ENCODE measurements around the gene TDRD7. TPM values are rescaled to one million over a fixed set of nuclear protein-coding genes. Genes with fewer than 3 reads are reported as not detected.
A peak's percentile ranks its signal among the peaks of the same experiment; 100 is the strongest.

The TDRD7 gene
- total RNA-seq, 1 donor from 2014 or later = 8.1 TPM

DNA sequence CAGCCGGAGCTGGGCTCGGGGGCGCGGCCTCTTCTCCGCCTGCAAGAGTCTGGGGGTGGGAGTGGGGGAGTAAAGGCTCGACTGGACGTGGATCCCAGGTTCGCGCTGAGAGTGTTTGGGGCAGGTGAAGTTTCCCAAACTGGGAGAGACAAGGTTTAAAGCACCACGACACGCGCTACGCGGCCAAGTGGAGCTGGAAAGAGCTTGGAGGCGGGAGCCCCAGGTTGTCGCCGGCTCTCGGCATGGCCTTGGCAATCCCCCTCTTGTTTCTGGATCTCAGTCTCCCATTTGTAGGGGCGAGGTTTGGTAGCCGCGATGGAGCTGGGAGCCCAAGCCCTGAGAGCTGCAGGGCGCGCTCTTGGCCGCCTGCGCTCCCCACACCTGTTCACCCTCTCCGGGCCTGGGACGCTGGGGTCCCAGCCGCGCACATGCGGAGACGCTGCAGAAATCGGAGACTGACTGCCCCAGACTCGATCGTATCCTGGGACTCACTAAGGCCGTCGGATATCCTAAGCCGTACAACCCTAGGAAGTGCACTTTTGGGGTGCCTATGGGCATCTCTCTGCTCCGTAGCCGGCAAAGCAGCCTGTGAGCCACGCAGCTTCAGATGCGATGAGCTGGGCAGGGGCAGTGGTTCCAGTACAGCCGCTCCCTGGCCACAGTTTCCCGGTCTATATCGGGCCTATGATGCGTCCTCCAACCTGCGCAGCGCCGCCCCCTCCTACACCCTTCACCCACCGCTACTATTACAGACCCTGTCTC is 90.5 kb downstream of the TDRD7 start:
- peaks cover 50% of the 10 kb centered on the region for H3K27me3 Mint-ChIP-seq (ENCODE audit: insufficient read depth, low read depth)
- H3K36me3 ChIP-seq = no peaks in the 10 kb centered on the region
- peaks cover 88% of the 10 kb centered on the region for H3K27me3 ChIP-seq
- no peak overlapping the region for H3K27ac ChIP-seq
- H3K79me2 ChIP-seq (ENCODE audit: low read depth) = no peaks in the 10 kb centered on the region
- peaks cover 14% of the 10 kb centered on the region for H3K4me1 ChIP-seq
- peaks cover 24% of the 10 kb centered on the region for H3F3A ChIP-seq (ENCODE audit: low read depth)
- peaks cover 14% of the 10 kb centered on the region for H3K9me3 Mint-ChIP-seq
- H3K4me2 ChIP-seq = peak overlapping the region; percentile 92
- peaks cover 11% of the 10 kb centered on the region for H3K4me1 Mint-ChIP-seq
- H3K27ac Mint-ChIP-seq = no peak overlapping the region
- peak overlapping the region; percentile 81 for H3K4me3 ChIP-seq
- TF ChIP-seq EZH2phosphoT487 (IDR thresholded peaks at IDR 0.05) (peak; percentile 84), EZH2 (IDR thresholded peaks at IDR 0.05) (peak; percentile 92)
- TF ChIP-seq, protein P1, sequence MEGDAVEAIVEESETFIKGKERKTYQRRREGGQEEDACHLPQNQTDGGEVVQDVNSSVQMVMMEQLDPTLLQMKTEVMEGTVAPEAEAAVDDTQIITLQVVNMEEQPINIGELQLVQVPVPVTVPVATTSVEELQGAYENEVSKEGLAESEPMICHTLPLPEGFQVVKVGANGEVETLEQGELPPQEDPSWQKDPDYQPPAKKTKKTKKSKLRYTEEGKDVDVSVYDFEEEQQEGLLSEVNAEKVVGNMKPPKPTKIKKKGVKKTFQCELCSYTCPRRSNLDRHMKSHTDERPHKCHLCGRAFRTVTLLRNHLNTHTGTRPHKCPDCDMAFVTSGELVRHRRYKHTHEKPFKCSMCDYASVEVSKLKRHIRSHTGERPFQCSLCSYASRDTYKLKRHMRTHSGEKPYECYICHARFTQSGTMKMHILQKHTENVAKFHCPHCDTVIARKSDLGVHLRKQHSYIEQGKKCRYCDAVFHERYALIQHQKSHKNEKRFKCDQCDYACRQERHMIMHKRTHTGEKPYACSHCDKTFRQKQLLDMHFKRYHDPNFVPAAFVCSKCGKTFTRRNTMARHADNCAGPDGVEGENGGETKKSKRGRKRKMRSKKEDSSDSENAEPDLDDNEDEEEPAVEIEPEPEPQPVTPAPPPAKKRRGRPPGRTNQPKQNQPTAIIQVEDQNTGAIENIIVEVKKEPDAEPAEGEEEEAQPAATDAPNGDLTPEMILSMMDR (IDR thresholded peaks at IDR 0.05) = no peak
- no peaks in the 10 kb centered on the region for H3K9me3 ChIP-seq (ENCODE audit: low read depth)
- no peaks in the 10 kb centered on the region for H3K36me3 Mint-ChIP-seq
- H3K9ac ChIP-seq = no peak overlapping the region
- peak; percentile 48 for DNase-seq (ENCODE audit: low spot score)
- H4K20me1 ChIP-seq (ENCODE audit: low read depth) = peaks cover 6% of the 10 kb centered on the region
- H3K4me3 Mint-ChIP-seq = peak overlapping the region; percentile 83
- H2AFZ ChIP-seq (replicated peaks) = peak overlapping the region; percentile 92

DNA sequence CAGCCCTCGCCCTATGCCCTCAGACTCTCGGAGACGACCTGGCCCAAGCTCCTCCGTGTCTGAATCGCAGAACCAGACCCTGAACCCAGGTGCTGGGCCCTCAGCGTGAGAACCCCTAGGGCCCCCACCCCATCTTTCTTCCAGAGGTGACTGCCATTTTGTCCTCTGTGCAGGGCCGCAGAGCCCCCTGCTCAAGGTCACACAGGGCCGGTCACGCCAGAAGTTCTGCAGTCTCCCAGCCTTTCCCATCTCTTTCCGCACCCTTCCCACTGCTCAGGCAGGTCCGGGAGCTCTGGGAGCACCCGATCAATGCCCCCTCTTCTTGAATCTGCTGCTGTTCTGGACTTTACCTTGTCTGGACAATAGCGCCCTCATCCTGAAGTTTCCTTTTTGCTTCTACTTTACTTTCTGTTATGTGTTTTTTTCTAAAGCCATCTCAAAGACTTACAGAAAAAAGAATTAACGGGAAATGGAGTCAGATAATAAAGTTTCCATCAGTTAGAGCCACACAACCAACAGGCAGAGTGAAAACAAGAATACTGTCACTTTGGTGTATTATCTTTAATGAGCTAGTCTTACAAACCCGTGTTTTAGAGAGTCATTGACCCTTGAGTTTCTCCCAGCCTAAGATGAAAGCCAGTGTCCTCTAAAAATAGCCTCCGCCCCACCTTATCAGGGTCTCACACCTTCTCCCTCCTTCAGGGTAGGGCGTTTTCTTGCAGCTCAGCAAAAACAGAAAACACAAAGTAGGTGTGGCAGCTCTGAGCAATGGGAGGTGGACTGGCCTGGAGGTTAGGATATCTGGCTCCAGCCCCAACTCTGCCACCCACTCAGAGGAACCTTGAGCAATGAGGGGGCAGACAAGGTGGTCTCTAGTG is 91.3 kb downstream of the TDRD7 start:
- Mint-ChIP-seq H3K9me3 (peaks cover 14% of the 10 kb centered on the region), H3K4me1 (peaks cover 11% of the 10 kb centered on the region), H3K27ac (no peak overlapping the region), H3K27me3 (ENCODE audit: insufficient read depth, low read depth) (peaks cover 50% of the 10 kb centered on the region), H3K36me3 (no peaks in the 10 kb centered on the region), H3K4me3 (peak overlapping the region; percentile 76)
- Histone ChIP-seq H3K36me3 (no peaks in the 10 kb centered on the region), H3K27ac (no peak overlapping the region), H3K9ac (no peak overlapping the region), H3K4me2 (peak overlapping the region; percentile 92), H3F3A (ENCODE audit: low read depth) (peaks cover 24% of the 10 kb centered on the region), H2AFZ (replicated peaks) (peak overlapping the region; percentile 92), H4K20me1 (ENCODE audit: low read depth) (peaks cover 6% of the 10 kb centered on the region), H3K4me1 (peaks cover 14% of the 10 kb centered on the region), H3K27me3 (peaks cover 91% of the 10 kb centered on the region), H3K9me3 (ENCODE audit: low read depth) (no peaks in the 10 kb centered on the region), H3K79me2 (ENCODE audit: low read depth) (no peaks in the 10 kb centered on the region), H3K4me3 (peak overlapping the region; percentile 81)
- no peak for DNase-seq (ENCODE audit: low spot score)
- TF ChIP-seq EZH2phosphoT487 (IDR thresholded peaks at IDR 0.05) = no peak
- TF ChIP-seq, protein P1 (IDR thresholded peaks at IDR 0.05) = peak; percentile 21

DNA sequence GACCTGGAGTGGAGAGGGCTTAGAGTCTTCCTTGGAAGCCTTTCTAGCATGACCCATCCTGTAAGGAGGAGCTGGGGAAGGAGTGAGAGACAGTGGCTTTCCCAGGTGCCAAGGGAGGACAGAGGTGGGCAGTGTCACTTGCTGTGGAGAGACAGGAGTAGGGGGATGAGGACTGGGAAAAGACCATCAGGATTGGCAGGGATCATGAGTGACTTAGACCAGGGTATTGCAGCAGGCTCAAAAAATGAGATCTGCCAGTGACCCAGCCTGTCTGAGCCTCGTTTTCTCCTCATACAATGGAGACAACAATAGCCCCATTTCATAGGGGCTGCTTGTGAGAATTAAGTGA is 91.9 kb downstream of the TDRD7 start:
- peaks cover 89% of the 10 kb centered on the region for H3K27me3 ChIP-seq

More for the DNA sequence above, 91.9 kb downstream of the TDRD7 start:
- no peak for DNase-seq (ENCODE audit: low spot score)
- peaks cover 14% of the 10 kb centered on the region for H3K9me3 Mint-ChIP-seq
- no peak overlapping the region for H2AFZ ChIP-seq (replicated peaks)
- H3K4me1 ChIP-seq = peaks cover 14% of the 10 kb centered on the region
- H3F3A ChIP-seq (ENCODE audit: low read depth) = peaks cover 24% of the 10 kb centered on the region
- H3K27me3 Mint-ChIP-seq (ENCODE audit: insufficient read depth, low read depth) = peaks cover 45% of the 10 kb centered on the region
- H3K4me2 ChIP-seq = no peak overlapping the region
- no peaks in the 10 kb centered on the region for H3K79me2 ChIP-seq (ENCODE audit: low read depth)
- no peak overlapping the region for H3K4me3 ChIP-seq
- no peaks in the 10 kb centered on the region for H3K9me3 ChIP-seq (ENCODE audit: low read depth)
- H4K20me1 ChIP-seq (ENCODE audit: low read depth) = peaks cover 6% of the 10 kb centered on the region
- H3K4me3 Mint-ChIP-seq = no peak overlapping the region
- H3K36me3 Mint-ChIP-seq = no peaks in the 10 kb centered on the region
- H3K36me3 ChIP-seq = no peaks in the 10 kb centered on the region
- no peak overlapping the region for H3K9ac ChIP-seq
- peaks cover 11% of the 10 kb centered on the region for H3K4me1 Mint-ChIP-seq
- H3K27ac ChIP-seq = no peak overlapping the region
- no peak for TF ChIP-seq EZH2phosphoT487 (IDR thresholded peaks at IDR 0.05)
- no peak for TF ChIP-seq EZH2 (IDR thresholded peaks at IDR 0.05)
- TF ChIP-seq, protein P1 (IDR thresholded peaks at IDR 0.05) = no peak
- H3K27ac Mint-ChIP-seq = no peak overlapping the region

All from neural progenitor cell (in vitro differentiated cells).